HEK293 (cell line): Measurements from ENCODE around the gene JTB.
A peak's percentile ranks its signal among the peaks of the same experiment; 100 is the strongest.

Experiments used
- CTCF ChIA-PET: fragments of 350-600 bp; formaldehyde crosslinking; extraction: SDS; loops from one replicate; lab custom pipeline; 2021; ENCODE audit warnings: antibody characterized with exemption; lab: Yijun Ruan, JAX
- POLR2A ChIA-PET: fragments of 300-600 bp; formaldehyde crosslinking; extraction: SDS; loops from one replicate; lab custom pipeline; 2020; ENCODE audit warnings: antibody characterized with exemption, inconsistent platforms; lab: Yijun Ruan, JAX
- H3K27ac ChIP-seq: fragments of 200-500 bp; sonication (Bioruptor generic); 2 replicates; pipeline ENCODE4 v1.5.1; 2014; ENCODE audit warnings: low read depth, low read length, control low read depth, inconsistent platforms; ENCODE audit errors: extremely low read depth
- H3K36me3 ChIP-seq, 2 experiments: fragments of 200-500 bp in 1 of 2; sonication (Bioruptor generic) in 1 of 2; 1 replicate in 1 of 2; 2 replicates in 1 of 2; pipeline ENCODE4 v1.5.1; 2014 to 2017; ENCODE audit warnings: inconsistent platforms in 2 of 2, low read length in 2 of 2; ENCODE audit not compliant: control insufficient read depth in 2 of 2, insufficient read depth in 1 of 2
- H3K4me1 ChIP-seq: fragments of 200-500 bp; sonication (Bioruptor generic); 2 replicates; pipeline ENCODE4 v1.5.1; 2014; ENCODE audit warnings: mild to moderate bottlenecking, low read length, inconsistent platforms; ENCODE audit not compliant: control insufficient read depth, insufficient read depth
- H3K4me3 ChIP-seq: 2 replicates; pipeline ENCODE4 v1.5.1; 2011; ENCODE audit warnings: low read depth, mild to moderate bottlenecking, control low read depth, low read length, moderate library complexity
- H3K9me3 ChIP-seq: fragments of 200-500 bp; sonication (Bioruptor generic); 2 replicates; pipeline ENCODE4 v1.5.1; 2014; ENCODE audit warnings: low read depth, low read length, inconsistent platforms; ENCODE audit not compliant: control insufficient read depth, insufficient read depth
- HOXC10 ChIP-seq: sonication (generic); formaldehyde crosslinking; IDR thresholded peaks from 2 replicates; pipeline ENCODE4 v1.8.1; 2023; ENCODE audit warnings: mild to moderate bottlenecking, missing genetic modification reagents
- MZF1 ChIP-seq: fragments of 450-650 bp; formaldehyde crosslinking; IDR thresholded peaks from 2 replicates; pipeline ENCODE4 v1.5.1; 2017; ENCODE audit warnings: missing biosample characterization, missing genetic modification characterization, borderline replicate concordance
- RBAK ChIP-seq: fragments of 450-650 bp; formaldehyde crosslinking; IDR thresholded peaks from 2 replicates; pipeline ENCODE4 v1.5.1; 2016; ENCODE audit warnings: missing biosample characterization, missing genetic modification characterization
- SCRT1 ChIP-seq: fragments of 450-650 bp; formaldehyde crosslinking; IDR thresholded peaks from 2 replicates; pipeline ENCODE4 v1.5.1; 2016; ENCODE audit warnings: missing biosample characterization, missing genetic modification characterization, borderline replicate concordance
- SCRT2 ChIP-seq: fragments of 450-650 bp; formaldehyde crosslinking; IDR thresholded peaks from 2 replicates; pipeline ENCODE4 v1.5.1; 2016; ENCODE audit warnings: missing biosample characterization, missing genetic modification characterization
- SETDB1 ChIP-seq: IDR thresholded peaks from one replicate; pipeline ENCODE4 v1.6.1; 2017; ENCODE audit warnings: mild to moderate bottlenecking, low read length, moderate library complexity, mixed read lengths; ENCODE audit not compliant: insufficient read length
- TCF7L2 ChIP-seq: IDR thresholded peaks from 2 replicates; pipeline ENCODE4 v1.6.1; 2011; ENCODE audit warnings: low read depth, mild to moderate bottlenecking, inconsistent platforms, low read length, moderate library complexity, borderline replicate concordance
- TRIM28 ChIP-seq: IDR thresholded peaks from 2 replicates; pipeline ENCODE4 v1.6.1; 2011; ENCODE audit warnings: low read length, control low read depth, borderline replicate concordance
- WT1 ChIP-seq: fragments of 450-650 bp; formaldehyde crosslinking; IDR thresholded peaks from 2 replicates; pipeline ENCODE4 v1.5.1; 2016; ENCODE audit warnings: missing biosample characterization, missing genetic modification characterization
- ZBTB20 ChIP-seq: fragments of 450-650 bp; formaldehyde crosslinking; IDR thresholded peaks from 2 replicates; pipeline ENCODE4 v1.5.1; 2016; ENCODE audit warnings: missing biosample characterization, missing genetic modification characterization
- ZFHX2 ChIP-seq: fragments of 450-650 bp; formaldehyde crosslinking; conservative IDR thresholded peaks from 2 replicates; pipeline ENCODE4 v1.5.1; 2016; ENCODE audit warnings: missing biosample characterization, missing genetic modification characterization
- ZFP41 ChIP-seq: fragments of 450-650 bp; formaldehyde crosslinking; IDR thresholded peaks from 2 replicates; pipeline ENCODE4 v1.5.1; 2016; ENCODE audit warnings: missing biosample characterization, missing genetic modification characterization, borderline replicate concordance
- ZNF133 ChIP-seq: fragments of 450-650 bp; formaldehyde crosslinking; IDR thresholded peaks from 2 replicates; pipeline ENCODE4 v1.5.1; 2016; ENCODE audit warnings: missing biosample characterization, missing genetic modification characterization
- ZNF292 ChIP-seq: fragments of 450-650 bp; formaldehyde crosslinking; IDR thresholded peaks from 2 replicates; pipeline ENCODE4 v1.5.1; 2016; ENCODE audit warnings: low read depth, missing biosample characterization, missing genetic modification characterization, borderline replicate concordance
- ZNF302 ChIP-seq: fragments of 450-650 bp; formaldehyde crosslinking; IDR thresholded peaks from 2 replicates; pipeline ENCODE4 v1.5.1; 2016; ENCODE audit warnings: missing biosample characterization, missing genetic modification characterization, low read depth
- ZNF416 ChIP-seq: fragments of 450-650 bp; formaldehyde crosslinking; IDR thresholded peaks from 2 replicates; pipeline ENCODE4 v1.5.1; 2016; ENCODE audit warnings: missing biosample characterization, missing genetic modification characterization
- ZNF449 ChIP-seq: fragments of 450-650 bp; formaldehyde crosslinking; IDR thresholded peaks from 2 replicates; pipeline ENCODE4 v1.5.1; 2017; ENCODE audit warnings: missing biosample characterization, mild to moderate bottlenecking, missing genetic modification characterization, moderate library complexity
- ZNF529 ChIP-seq: fragments of 450-650 bp; formaldehyde crosslinking; IDR thresholded peaks from 2 replicates; pipeline ENCODE4 v1.5.1; 2017; ENCODE audit warnings: missing genetic modification characterization, missing biosample characterization; ENCODE audit not compliant: insufficient replicate concordance
- ZNF558 ChIP-seq: fragments of 450-650 bp; formaldehyde crosslinking; IDR thresholded peaks from 2 replicates; pipeline ENCODE4 v1.5.1; 2016; ENCODE audit warnings: missing biosample characterization, missing genetic modification characterization
- ZNF624 ChIP-seq: fragments of 450-650 bp; formaldehyde crosslinking; IDR thresholded peaks from 2 replicates; pipeline ENCODE4 v1.5.1; 2017; ENCODE audit warnings: missing biosample characterization, missing genetic modification characterization
- ZNF645 ChIP-seq: fragments of 450-650 bp; formaldehyde crosslinking; IDR thresholded peaks from 2 replicates; pipeline ENCODE4; 2016; ENCODE audit warnings: missing biosample characterization, missing genetic modification characterization
- ZNF660 ChIP-seq: fragments of 450-650 bp; IDR thresholded peaks from 2 replicates; pipeline ENCODE4 v1.5.1; 2018; ENCODE audit warnings: missing biosample characterization, mild to moderate bottlenecking, missing genetic modification characterization
- ZSCAN16 ChIP-seq: fragments of 450-650 bp; formaldehyde crosslinking; IDR thresholded peaks from 2 replicates; pipeline ENCODE4 v1.5.1; 2016; ENCODE audit warnings: missing biosample characterization, missing genetic modification characterization
- ZSCAN30 ChIP-seq: fragments of 450-650 bp; IDR thresholded peaks from 2 replicates; pipeline ENCODE4 v1.5.1; 2018; ENCODE audit warnings: missing biosample characterization, mild to moderate bottlenecking, missing genetic modification characterization, moderate library complexity
- ZSCAN4 ChIP-seq: fragments of 450-650 bp; formaldehyde crosslinking; IDR thresholded peaks from 2 replicates; pipeline ENCODE4 v1.5.1; 2017; ENCODE audit warnings: missing biosample characterization, missing genetic modification characterization
- ZXDB ChIP-seq: fragments of 450-650 bp; formaldehyde crosslinking; IDR thresholded peaks from 2 replicates; pipeline ENCODE4 v1.5.1; 2016; ENCODE audit warnings: missing biosample characterization, missing genetic modification characterization
- TF ChIP-seq, protein P1 (sequence below): fragments of 450-650 bp; formaldehyde crosslinking; IDR thresholded peaks from 2 replicates; pipeline ENCODE4 v1.5.1; 2017; ENCODE audit warnings: missing biosample characterization, missing genetic modification characterization
- TF ChIP-seq, protein P2 (sequence below): fragments of 450-650 bp; formaldehyde crosslinking; IDR thresholded peaks from 2 replicates; pipeline ENCODE4 v1.5.1; 2016; ENCODE audit warnings: missing biosample characterization, missing genetic modification characterization
- TF ChIP-seq, protein P3 (sequence below): fragments of 450-650 bp; formaldehyde crosslinking; IDR thresholded peaks from 2 replicates; pipeline ENCODE4 v1.5.1; 2016; ENCODE audit warnings: missing biosample characterization, missing genetic modification characterization

The JTB gene

GRCh38 chr1:153945795-153946621 lies 31.5 kb downstream of the JTB start:
- H3K9me3 ChIP-seq, result no peaks in the 10 kb centered on the region
- peak overlapping the region; percentile 74 for H3K4me3 ChIP-seq
- peak overlapping the region; percentile 91 for H3K27ac ChIP-seq
- ChIA-PET CTCF (interaction anchor here (0.6 to 2.5 kb wide), 26 partner anchors 8 to 156 kb away, joined by 3 to 13 read pairs (median 5); partner anchors contain the start of genes RAB13 and SLC39A1), POLR2A (interaction anchor here (0.6 to 4.3 kb wide), 12 partner anchors 10 to 143 kb away, joined by 4 to 36 read pairs (median 10); partner anchors contain the start of genes CREB3L4, CRTC2, GATAD2B and JTB)
- H3K4me1 ChIP-seq, result no peaks in the 10 kb centered on the region
- peaks cover 7 to 67% of the 10 kb centered on the region in 2 experiments; a peak in 2 of 3 replicates for H3K36me3 ChIP-seq
- TF ChIP-seq, protein P1, sequence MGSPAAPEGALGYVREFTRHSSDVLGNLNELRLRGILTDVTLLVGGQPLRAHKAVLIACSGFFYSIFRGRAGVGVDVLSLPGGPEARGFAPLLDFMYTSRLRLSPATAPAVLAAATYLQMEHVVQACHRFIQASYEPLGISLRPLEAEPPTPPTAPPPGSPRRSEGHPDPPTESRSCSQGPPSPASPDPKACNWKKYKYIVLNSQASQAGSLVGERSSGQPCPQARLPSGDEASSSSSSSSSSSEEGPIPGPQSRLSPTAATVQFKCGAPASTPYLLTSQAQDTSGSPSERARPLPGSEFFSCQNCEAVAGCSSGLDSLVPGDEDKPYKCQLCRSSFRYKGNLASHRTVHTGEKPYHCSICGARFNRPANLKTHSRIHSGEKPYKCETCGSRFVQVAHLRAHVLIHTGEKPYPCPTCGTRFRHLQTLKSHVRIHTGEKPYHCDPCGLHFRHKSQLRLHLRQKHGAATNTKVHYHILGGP (tag by site-specific recombination), result no peak
- TF ChIP-seq HOXC10 (CRISPR knock-in tag) (no peak), ZSCAN4 (tag by site-specific recombination) (peak; percentile 79; the same call in 1 of the 2 replicates), ZNF302 (no peak), SCRT2 (tag by site-specific recombination) (no peak), ZNF133 (tag by site-specific recombination) (no peak), ZSCAN16 (tag by site-specific recombination) (no peak), ZNF558 (tag by site-specific recombination) (no peak), ZNF292 (tag by site-specific recombination) (no peak), SCRT1 (no peak), MZF1 (no peak), ZXDB (tag by site-specific recombination) (peak; percentile 38; the same call in 1 of the 2 replicates), ZNF449 (tag by site-specific recombination) (no peak), ZNF416 (tag by site-specific recombination) (no peak), ZSCAN30 (no peak), ZNF529 (tag by site-specific recombination) (no peak), ZNF645 (tag by site-specific recombination) (no peak; the same call in 1 of the 2 replicates), SETDB1 (no peak), ZBTB20 (tag by site-specific recombination) (peak; percentile 53; the same call in 1 of the 2 replicates), RBAK (tag by site-specific recombination) (no peak), ZFHX2 (tag by site-specific recombination) (peak; percentile 63), TCF7L2 (no peak), ZFP41 (tag by site-specific recombination) (no peak), ZNF624 (tag by site-specific recombination) (no peak), TRIM28 (no peak), WT1 (tag by site-specific recombination) (peak; percentile 61; the same call in 1 of the 2 replicates), ZNF660 (tag by site-specific recombination) (no peak)
- TF ChIP-seq, protein P2, sequence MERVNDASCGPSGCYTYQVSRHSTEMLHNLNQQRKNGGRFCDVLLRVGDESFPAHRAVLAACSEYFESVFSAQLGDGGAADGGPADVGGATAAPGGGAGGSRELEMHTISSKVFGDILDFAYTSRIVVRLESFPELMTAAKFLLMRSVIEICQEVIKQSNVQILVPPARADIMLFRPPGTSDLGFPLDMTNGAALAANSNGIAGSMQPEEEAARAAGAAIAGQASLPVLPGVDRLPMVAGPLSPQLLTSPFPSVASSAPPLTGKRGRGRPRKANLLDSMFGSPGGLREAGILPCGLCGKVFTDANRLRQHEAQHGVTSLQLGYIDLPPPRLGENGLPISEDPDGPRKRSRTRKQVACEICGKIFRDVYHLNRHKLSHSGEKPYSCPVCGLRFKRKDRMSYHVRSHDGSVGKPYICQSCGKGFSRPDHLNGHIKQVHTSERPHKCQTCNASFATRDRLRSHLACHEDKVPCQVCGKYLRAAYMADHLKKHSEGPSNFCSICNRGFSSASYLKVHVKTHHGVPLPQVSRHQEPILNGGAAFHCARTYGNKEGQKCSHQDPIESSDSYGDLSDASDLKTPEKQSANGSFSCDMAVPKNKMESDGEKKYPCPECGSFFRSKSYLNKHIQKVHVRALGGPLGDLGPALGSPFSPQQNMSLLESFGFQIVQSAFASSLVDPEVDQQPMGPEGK (tag by site-specific recombination), result peak; percentile 80
- TF ChIP-seq, protein P3, sequence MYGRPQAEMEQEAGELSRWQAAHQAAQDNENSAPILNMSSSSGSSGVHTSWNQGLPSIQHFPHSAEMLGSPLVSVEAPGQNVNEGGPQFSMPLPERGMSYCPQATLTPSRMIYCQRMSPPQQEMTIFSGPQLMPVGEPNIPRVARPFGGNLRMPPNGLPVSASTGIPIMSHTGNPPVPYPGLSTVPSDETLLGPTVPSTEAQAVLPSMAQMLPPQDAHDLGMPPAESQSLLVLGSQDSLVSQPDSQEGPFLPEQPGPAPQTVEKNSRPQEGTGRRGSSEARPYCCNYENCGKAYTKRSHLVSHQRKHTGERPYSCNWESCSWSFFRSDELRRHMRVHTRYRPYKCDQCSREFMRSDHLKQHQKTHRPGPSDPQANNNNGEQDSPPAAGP, result peak; percentile 93
